CD4-positive, alpha-beta T cell treated with Interleukin-15 for 1 hour (primary cell): ENCODE data around the gene PXYLP1.
A peak's percentile ranks its signal among the peaks of the same experiment; 100 is the strongest.

ENCODE experiments used
- DNase-seq: peaks from one replicate; pipeline ENCODE4 v3.0.0-alpha.2; 2020

PXYLP1 gene

GRCh38 chr3:141230293-141230692 lies 1.3 kb upstream of the PXYLP1 start:
- DNase-seq, result no peak

- no peak for DNase-seq
Observed at GRCh38 chr3:141231952-141232823, 563 bp downstream of the PXYLP1 start.

GRCh38 chr3:141233457-141234161 lies 2.0 kb downstream of the PXYLP1 start:
- DNase-seq, result no peak

- no peak for DNase-seq
Observed at GRCh38 chr3:141234283-141234682, 2.7 kb downstream of the PXYLP1 start.

GRCh38 chr3:141235661-141236171 lies 4.1 kb downstream of the PXYLP1 start:
- no peak for DNase-seq

- no peak for DNase-seq
Observed at GRCh38 chr3:141236361-141236760, 4.7 kb downstream of the PXYLP1 start.

GRCh38 chr3:141237701-141238521 lies 6.3 kb downstream of the PXYLP1 start:
- DNase-seq, result no peak

- no peak for DNase-seq
Observed at GRCh38 chr3:141239511-141240281, 8.1 kb downstream of the PXYLP1 start.

- DNase-seq, result no peak
Observed at GRCh38 chr3:141240286-141240685, 8.7 kb downstream of the PXYLP1 start.

- DNase-seq, result no peak
Observed at GRCh38 chr3:141240687-141241615, 9.3 kb downstream of the PXYLP1 start.

- DNase-seq, result no peak
Observed at GRCh38 chr3:141241616-141242376, 10.2 kb downstream of the PXYLP1 start.

GRCh38 chr3:141242377-141243092 lies 10.9 kb downstream of the PXYLP1 start:
- no peak for DNase-seq

- peak; percentile 61 for DNase-seq
Observed at GRCh38 chr3:141243271-141243707, 11.7 kb downstream of the PXYLP1 start.

- no peak for DNase-seq
Observed at GRCh38 chr3:141246224-141246957, 14.8 kb downstream of the PXYLP1 start.

GRCh38 chr3:141246958-141247301 lies 15.3 kb downstream of the PXYLP1 start:
- DNase-seq, result no peak

- no peak for DNase-seq
Observed at GRCh38 chr3:141248064-141248463, 16.4 kb downstream of the PXYLP1 start.

GRCh38 chr3:141249041-141249440 lies 17.4 kb downstream of the PXYLP1 start:
- DNase-seq, result no peak

- DNase-seq, result no peak
Observed at GRCh38 chr3:141250342-141250741, 18.7 kb downstream of the PXYLP1 start.

GRCh38 chr3:141250828-141251227 lies 19.2 kb downstream of the PXYLP1 start:
- DNase-seq, result no peak
